Motor neuron (in vitro differentiated cells): ENCODE measurements around the gene EFCAB6. TPM values are rescaled to one million over a fixed set of nuclear protein-coding genes. Genes with fewer than 3 reads are reported as not detected.

Experiments
- ATAC-seq, 8 experiments: fragments of 200-7000 bp; cut with Tn5 transposase; replicated peaks in 6 of 8; 2 replicates each; pipeline ENCODE4 v1.8.0; 2021; ENCODE audit warnings: mild to moderate bottlenecking in 8 of 8, moderate library complexity in 8 of 8
- H3K27ac ChIP-seq, 2 donors: fragments of 250-450 bp; sonication (Bioruptor Pico); 2 replicates each; pipeline ENCODE4 v1.9.0; 2021; ENCODE audit warnings: antibody characterized with exemption in 2 of 2, mild to moderate bottlenecking in 2 of 2, moderate library complexity in 1 of 2
- H3K4me1 ChIP-seq, 2 donors: fragments of 250-450 bp; sonication (Bioruptor Pico); replicated peaks in 1 of 2; 2 replicates each; pipeline ENCODE4 v1.6.1; 2021; ENCODE audit warnings: antibody characterized with exemption in 2 of 2, mild to moderate bottlenecking in 2 of 2, moderate library complexity in 1 of 2
- H3K4me3 ChIP-seq, 5 donors: fragments of 250-450 bp; sonication (Bioruptor Pico); 2 replicates each; pipeline ENCODE4 v1.9.0; 2021; ENCODE audit warnings: antibody characterized with exemption in 5 of 5, mild to moderate bottlenecking in 5 of 5, moderate library complexity in 4 of 5
- WGBS, 10 experiments: fragments of 450-650 bp; shearing (Covaris generic); methylation state at CpG; one replicate each; pipeline ENCODE4 v1.0.0; 2022; 5-methylcytosine and 5-hydroxymethylcytosine counted together
- in situ Hi-C, 9 experiments: fragments of 400-800 bp; cut with MboI; loops; one replicate each; pipeline ENCODE4 v1.15.0; 2021; ENCODE audit warnings: low sequenced_read_pairs in 9 of 9, low pct_unique_long_range_greater_than_20kb in 2 of 9; ENCODE audit not compliant: unreplicated experiment in 9 of 9
- total RNA-seq, 8 experiments: library from RNA; unstranded; fragments of 300-600 nt; gene quantifications; 2 replicates each; pipeline versions ENCODE4 v1.2.3 to v1.2.4, GENCODE V29; 2022

EFCAB6 gene
- total RNA-seq, 8 experiments from 2014 or later: 1.0 to 9.2 (median 2.5) TPM

GRCh38 chr22:43515902-43516301 is 296.2 kb downstream of the EFCAB6 start:
- in situ Hi-C loops: no loop called here
- WGBS, 10 experiments: 53 to 80% (median 69%) methylated on average over 1 to 5 of the region's 13 CpGs; no CpG with 5 or more reads in 6 of the 10 experiments
- ATAC-seq: no peak
- Histone ChIP-seq H3K4me1 (no peaks in the 10 kb centered on the region), H3K4me3 (no peak overlapping the region), H3K27ac (no peak overlapping the region)

- ATAC-seq: no peak
Measured at GRCh38 chr22:43515411-43515810, 296.7 kb downstream of the EFCAB6 start.

GRCh38 chr22:43514476-43515157 is 297.5 kb downstream of the EFCAB6 start:
- Histone ChIP-seq H3K27ac (no peak overlapping the region), H3K4me1 (no peaks in the 10 kb centered on the region), H3K4me3 (no peak overlapping the region)
- ATAC-seq: no peak
- 9 to 93% (median 77%) methylated on average over 3 to 13 of the region's 31 CpGs; no CpG with 5 or more reads in 4 of the 10 experiments for WGBS, 10 experiments
- in situ Hi-C loops: no loop called here

More at GRCh38 chr22:43515411-43515810, 296.7 kb downstream of the EFCAB6 start:
- no peaks in the 10 kb centered on the region for H3K4me1 ChIP-seq
- no peak overlapping the region for H3K4me3 ChIP-seq
- no peak overlapping the region for H3K27ac ChIP-seq
- in situ Hi-C loops: no loop called here
- 100% methylated on average over 2 of the region's 8 CpGs; no CpG with 5 or more reads in 9 of the 10 experiments for WGBS, 10 experiments

- no peak overlapping the region for H3K27ac ChIP-seq
- ATAC-seq: no peak
- in situ Hi-C loops: no loop called here
- no peak overlapping the region for H3K4me3 ChIP-seq
- WGBS, 10 experiments: 77 to 100% (median 80%) methylated on average over 1 to 5 of the region's 8 CpGs; no CpG with 5 or more reads in 6 of the 10 experiments
- H3K4me1 ChIP-seq: no peaks in the 10 kb centered on the region
Measured at GRCh38 chr22:43512279-43512678, 299.8 kb downstream of the EFCAB6 start.

GRCh38 chr22:43511276-43511910 is 300.7 kb downstream of the EFCAB6 start:
- no peak overlapping the region for H3K4me3 ChIP-seq
- H3K4me1 ChIP-seq: no peaks in the 10 kb centered on the region
- ATAC-seq: no peak
- 34 to 80% (median 68%) methylated on average over 1 to 10 of the region's 16 CpGs; no CpG with 5 or more reads in 5 of the 10 experiments for WGBS, 10 experiments
- H3K27ac ChIP-seq: no peak overlapping the region
- in situ Hi-C loops: no loop called here

GRCh38 chr22:43510281-43511070 is 301.6 kb downstream of the EFCAB6 start:
- Histone ChIP-seq H3K4me1 (no peaks in the 10 kb centered on the region), H3K27ac (no peak overlapping the region), H3K4me3 (no peak overlapping the region)
- peak in 5 of 8 experiments; percentile 53 to 76 (median 64) for ATAC-seq
- WGBS, 10 experiments: 0 to 80% (median 40%) methylated on average over 1 to 3 of the region's 9 CpGs; no CpG with 5 or more reads in 5 of the 10 experiments
- in situ Hi-C loops: no loop called here

- H3K4me1 ChIP-seq: no peaks in the 10 kb centered on the region
- in situ Hi-C loops: no loop called here
- no peak for ATAC-seq
- H3K4me3 ChIP-seq: no peak overlapping the region
- no CpG with 5 or more reads among the region's 2 CpGs for WGBS, 10 experiments
- no peak overlapping the region for H3K27ac ChIP-seq
Measured at GRCh38 chr22:43509337-43509736, 302.8 kb downstream of the EFCAB6 start.

- in situ Hi-C loops: no loop called here
- no peak overlapping the region for H3K27ac ChIP-seq
- no peak overlapping the region for H3K4me3 ChIP-seq
- no peak for ATAC-seq
- no peaks in the 10 kb centered on the region for H3K4me1 ChIP-seq
Measured at GRCh38 chr22:43508489-43508888, 303.6 kb downstream of the EFCAB6 start.

GRCh38 chr22:43507235-43507634 is 304.9 kb downstream of the EFCAB6 start:
- WGBS, 10 experiments: 0 to 82% (median 70%) methylated on average over 1 to 8 of the region's 8 CpGs; no CpG with 5 or more reads in 2 of the 10 experiments
- no peak overlapping the region for H3K4me3 ChIP-seq

GRCh38 chr22:43506487-43506886 is 305.6 kb downstream of the EFCAB6 start:
- no peak for ATAC-seq
- no peaks in the 10 kb centered on the region for H3K4me1 ChIP-seq
- H3K4me3 ChIP-seq: no peak overlapping the region
- in situ Hi-C loops: no loop called here
- H3K27ac ChIP-seq: no peak overlapping the region
- WGBS, 10 experiments: 0 to 100% (median 54%) methylated on average over 1 to 5 of the region's 12 CpGs; no CpG with 5 or more reads in 4 of the 10 experiments

More at GRCh38 chr22:43507235-43507634, 304.9 kb downstream of the EFCAB6 start:
- Histone ChIP-seq H3K4me1 (no peaks in the 10 kb centered on the region), H3K27ac (no peak overlapping the region)
- in situ Hi-C loops: no loop called here
- no peak for ATAC-seq

GRCh38 chr22:43505896-43506295 is 306.2 kb downstream of the EFCAB6 start:
- in situ Hi-C loops: no loop called here
- no peaks in the 10 kb centered on the region for H3K4me1 ChIP-seq
- no peak overlapping the region for H3K27ac ChIP-seq
- 0 to 100% (median 57%) methylated on average over 1 to 4 of the region's 8 CpGs; no CpG with 5 or more reads in 5 of the 10 experiments for WGBS, 10 experiments
- no peak for ATAC-seq
- H3K4me3 ChIP-seq: no peak overlapping the region

GRCh38 chr22:43505423-43505822 is 306.7 kb downstream of the EFCAB6 start:
- no peak overlapping the region for H3K27ac ChIP-seq
- in situ Hi-C loops: no loop called here
- no peak for ATAC-seq

GRCh38 chr22:43504666-43505261 is 307.3 kb downstream of the EFCAB6 start:
- no peak for ATAC-seq
- Histone ChIP-seq H3K4me1 (no peaks in the 10 kb centered on the region), H3K27ac (no peak overlapping the region), H3K4me3 (no peak overlapping the region)
- 40 to 98% (median 84%) methylated on average over 4 to 7 of the region's 7 CpGs; no CpG with 5 or more reads in 1 of the 10 experiments for WGBS, 10 experiments
- in situ Hi-C loops: no loop called here

More at GRCh38 chr22:43505423-43505822, 306.7 kb downstream of the EFCAB6 start:
- whole genome bisulfite sequencing, 10 experiments: 80 to 100% (median 100%) methylated on average over 1 to 2 of the region's 14 CpGs; no CpG with 5 or more reads in 7 of the 10 experiments
- Histone ChIP-seq H3K4me3 (no peak overlapping the region), H3K4me1 (no peaks in the 10 kb centered on the region)
